ENCODE data around the gene CATSPERD. TPM values are rescaled to one million over a fixed set of nuclear protein-coding genes. Genes with fewer than 3 reads are reported as not detected.
A peak's percentile ranks its signal among the peaks of the same experiment; 100 is the strongest.

CATSPERD gene, protein sequence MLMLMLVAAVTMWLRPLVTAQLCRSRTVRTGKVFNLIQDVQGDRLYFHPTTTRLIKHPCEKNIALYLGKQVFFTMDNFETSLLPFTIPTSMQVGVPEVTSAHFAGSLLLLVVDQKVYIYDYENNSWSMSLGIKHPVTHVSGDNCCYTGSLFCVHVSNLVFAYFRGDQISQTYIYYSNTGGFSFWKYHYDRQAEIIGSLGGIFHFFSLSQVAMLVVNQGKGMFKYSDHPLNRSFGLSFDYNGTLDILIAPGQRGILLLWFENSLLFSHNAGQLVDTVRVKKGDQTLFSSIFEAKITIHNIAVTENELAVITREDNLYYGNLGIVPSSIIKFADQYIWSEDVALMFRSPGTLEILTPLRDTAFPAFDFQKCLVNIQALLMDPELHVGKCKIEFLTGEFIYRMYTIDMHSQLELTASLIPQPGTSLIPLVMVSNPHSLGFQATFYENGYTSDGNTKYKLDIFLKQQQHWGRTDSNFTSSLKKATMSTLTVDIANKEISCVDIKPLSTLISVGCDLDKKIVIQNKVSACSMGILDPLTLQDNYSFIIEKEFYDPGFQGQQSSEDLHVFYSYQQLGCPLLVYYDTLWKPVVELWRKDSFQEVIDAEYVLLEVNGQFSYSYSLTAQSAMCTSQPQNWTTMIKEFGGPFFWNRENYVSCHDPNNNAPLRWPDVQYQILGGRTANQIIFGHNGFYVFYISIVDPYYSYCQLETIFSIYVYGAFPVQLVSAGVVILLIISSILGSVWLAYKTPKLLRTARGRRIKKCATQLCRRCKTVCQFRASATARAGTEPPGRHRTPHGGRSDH
- 1 to 10 TPM in 1 of 2 donors, not detected in 1; 2.7 TPM for total RNA-seq
- polyA plus RNA-seq (ENCODE audit: insufficient read length in 6 of 6) = 1 to 10 TPM in 3 of 6 donors, under 1 TPM in 2, not detected in 1; 0.31 to 2.4 (median 1.1) TPM
- long read RNA-seq, donor 1, partial matches to known transcripts = 0 of 3 reads
- long read RNA-seq, donor 1, other reads (novel, unspliced or antisense) = 0 of 3 reads
- long read RNA-seq, donor 2 = 0 reads
- long read RNA-seq, donor 3 = 0 reads
- long read RNA-seq, donor 4 = 0 reads
- long read RNA-seq, donor 5, partial matches to known transcripts = 0 of 4 reads
- long read RNA-seq, donor 5, other reads (novel, unspliced or antisense) = 0 of 4 reads
- long read RNA-seq, donor 6 = 0 reads
- long read RNA-seq, donor 7, partial matches to known transcripts = 10 of 10 reads
- long read RNA-seq, donor 7, other reads (novel, unspliced or antisense) = 0 of 10 reads
- long read RNA-seq, donor 8, partial matches to known transcripts = 0 of 2 reads
- long read RNA-seq, donor 8, other reads (novel, unspliced or antisense) = 0 of 2 reads
- long read RNA-seq, donor 9 = 0 reads
- long read RNA-seq, donor 10, partial matches to known transcripts = 0 of 1 reads
- long read RNA-seq, donor 10, other reads (novel, unspliced or antisense) = 1 of 1 reads
- long read RNA-seq, donor 11 = 0 reads
- long read RNA-seq, donor 12, partial matches to known transcripts = 0 of 2 reads
- long read RNA-seq, donor 12, other reads (novel, unspliced or antisense) = 0 of 2 reads

DNA sequence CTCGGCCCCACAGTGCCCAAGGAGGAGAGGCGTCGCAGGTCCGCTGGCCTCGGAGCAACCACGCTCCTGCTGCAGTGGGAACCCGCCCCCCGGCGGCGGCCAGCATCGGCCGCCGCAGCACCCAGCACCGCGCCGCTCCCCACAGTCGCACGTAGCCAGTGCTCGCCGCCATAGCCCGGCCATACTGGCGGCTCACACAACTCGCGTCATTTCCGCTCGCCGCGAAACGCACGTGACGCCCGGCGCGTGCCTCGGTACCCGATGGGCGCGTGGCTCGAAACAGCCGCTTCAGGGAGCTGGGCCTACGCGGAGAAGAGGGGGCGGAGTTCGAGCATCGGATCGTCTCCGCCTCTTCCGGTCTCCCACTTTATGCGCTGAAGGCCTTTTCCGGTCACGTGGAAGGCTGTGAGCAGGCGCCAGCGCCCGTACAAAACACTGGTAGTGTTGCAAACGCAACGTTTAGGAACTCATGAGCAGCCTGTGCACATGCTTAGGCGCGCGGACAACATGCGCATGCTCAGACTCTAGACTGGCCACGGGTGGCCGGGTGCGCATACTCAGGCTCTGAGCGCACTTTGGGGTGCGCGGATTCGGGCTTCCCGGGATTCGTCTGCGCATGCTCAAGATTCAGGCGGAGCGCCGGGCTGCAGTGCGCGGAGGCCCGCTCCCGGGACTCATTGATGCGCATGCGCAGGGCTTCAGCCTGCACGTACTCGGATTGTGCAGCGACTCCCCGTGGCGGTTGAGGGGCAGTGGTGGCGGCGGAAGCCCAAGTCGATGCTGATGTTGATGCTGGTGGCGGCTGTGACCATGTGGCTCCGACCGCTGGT is at the start of gene CATSPERD, which contains the start of gene LONP1:
CATSPERD (plus strand) TSS at position 677 of the 830 bp plus-strand sequence; CDS start at position 778, 101 bp downstream.
LONP1 (minus strand) TSS at position 186 of the 830 bp plus-strand sequence; CDS start at position 172, 14 bp downstream.
- intact Hi-C loops (cut with DNase I) = no loop called here

DNA sequence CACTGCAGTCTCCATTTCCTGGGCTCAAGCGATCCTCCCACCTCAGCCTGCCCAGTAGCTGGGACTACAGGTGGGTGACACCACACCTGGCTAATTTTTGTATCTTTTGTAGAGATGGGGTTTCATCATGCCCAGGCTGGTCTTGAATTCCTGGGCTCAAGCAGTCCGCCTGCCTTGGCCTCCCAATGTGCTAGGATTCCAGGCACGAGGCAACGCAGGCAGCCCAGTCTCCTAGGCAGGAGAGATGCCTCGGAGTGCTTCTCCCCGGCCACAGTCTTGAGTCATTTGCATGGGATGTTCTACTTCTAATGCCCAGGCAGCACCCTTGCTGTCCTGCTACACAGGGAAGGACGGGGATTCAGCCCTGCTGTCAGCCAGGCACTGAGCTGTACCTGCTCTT is 48.8 kb upstream of the CATSPERD start:
- ATAC-seq = no peak
- Histone ChIP-seq H3K36me3 (peaks cover 0 to 57% of the 10 kb centered on the region in 2 donors), H3K27ac (no peak overlapping the region), H3K4me1 (no peaks in the 10 kb centered on the region), H3K27me3 (no peaks in the 10 kb centered on the region), H3K9me3 (no peaks in the 10 kb centered on the region), H3K4me3 (no peak overlapping the region)
- TF ChIP-seq, protein P1, sequence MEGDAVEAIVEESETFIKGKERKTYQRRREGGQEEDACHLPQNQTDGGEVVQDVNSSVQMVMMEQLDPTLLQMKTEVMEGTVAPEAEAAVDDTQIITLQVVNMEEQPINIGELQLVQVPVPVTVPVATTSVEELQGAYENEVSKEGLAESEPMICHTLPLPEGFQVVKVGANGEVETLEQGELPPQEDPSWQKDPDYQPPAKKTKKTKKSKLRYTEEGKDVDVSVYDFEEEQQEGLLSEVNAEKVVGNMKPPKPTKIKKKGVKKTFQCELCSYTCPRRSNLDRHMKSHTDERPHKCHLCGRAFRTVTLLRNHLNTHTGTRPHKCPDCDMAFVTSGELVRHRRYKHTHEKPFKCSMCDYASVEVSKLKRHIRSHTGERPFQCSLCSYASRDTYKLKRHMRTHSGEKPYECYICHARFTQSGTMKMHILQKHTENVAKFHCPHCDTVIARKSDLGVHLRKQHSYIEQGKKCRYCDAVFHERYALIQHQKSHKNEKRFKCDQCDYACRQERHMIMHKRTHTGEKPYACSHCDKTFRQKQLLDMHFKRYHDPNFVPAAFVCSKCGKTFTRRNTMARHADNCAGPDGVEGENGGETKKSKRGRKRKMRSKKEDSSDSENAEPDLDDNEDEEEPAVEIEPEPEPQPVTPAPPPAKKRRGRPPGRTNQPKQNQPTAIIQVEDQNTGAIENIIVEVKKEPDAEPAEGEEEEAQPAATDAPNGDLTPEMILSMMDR (IDR thresholded peaks at IDR 0.05) = no peak
- intact Hi-C loops (cut with DNase I) = no loop called here
- DNase-seq = peak in 1 of 4 donors; percentile 28

More for the DNA sequence above, at the start of gene CATSPERD, which contains the start of gene LONP1:
- peaks cover 0 to 9% of the 10 kb centered on the region in 2 donors for H3K36me3 ChIP-seq
- H3K4me3 ChIP-seq = peak within 1 kb of the TSS; percentile 85 to 96
- H3K27ac ChIP-seq = peak within 1 kb of the TSS; percentile 92 to 95
- no peaks in the 10 kb centered on the region for H3K27me3 ChIP-seq
- TF ChIP-seq, protein P1 (IDR thresholded peaks at IDR 0.05) = peak; percentile 85 to 88
- DNase-seq (peak; percentile 99 to 100 (median 100)), ATAC-seq (peak; percentile 97)
- H3K4me1 ChIP-seq = peaks cover 13 to 33% of the 10 kb centered on the region in 2 donors
- no peaks in the 10 kb centered on the region for H3K9me3 ChIP-seq

DNA sequence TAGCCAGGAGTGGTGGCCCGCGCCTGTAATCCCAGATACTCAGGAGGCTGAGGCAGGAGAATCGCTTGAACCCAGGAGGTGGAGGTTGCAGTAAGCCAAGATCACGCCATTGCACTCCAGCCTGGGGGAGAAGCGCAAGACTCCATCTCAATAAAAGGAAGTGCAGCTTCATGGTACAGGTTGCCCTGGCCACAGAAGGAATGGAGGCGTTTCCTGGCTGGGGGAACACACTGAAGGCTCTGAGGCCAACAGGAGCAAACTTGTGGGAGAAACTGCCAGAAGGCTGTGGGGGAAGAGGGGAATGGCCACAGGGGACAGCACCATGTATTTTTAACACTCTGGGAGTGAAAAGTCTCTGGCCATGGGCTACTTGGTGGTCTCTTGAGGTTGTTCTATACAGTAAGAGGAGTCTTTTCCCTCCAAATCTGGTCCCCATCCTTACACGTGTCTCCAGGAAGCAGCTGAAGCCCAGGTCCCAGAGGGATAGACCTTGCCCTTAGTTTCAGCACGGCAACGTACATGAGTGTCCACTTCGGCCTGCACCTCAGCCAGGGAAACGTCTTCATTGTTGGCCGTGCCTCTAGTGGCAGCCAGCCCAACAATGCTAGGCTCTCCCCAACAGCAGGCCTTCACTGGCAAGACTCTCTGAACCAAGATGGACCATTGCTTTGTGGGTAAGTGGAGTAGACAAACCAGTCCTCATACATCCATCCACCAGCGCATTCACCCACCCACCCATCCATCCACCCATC is 47.6 kb upstream of the CATSPERD start:
- H3K4me3 ChIP-seq = no peak overlapping the region
- no peaks in the 10 kb centered on the region for H3K9me3 ChIP-seq
- DNase-seq = peak in 1 of 4 donors; percentile 8
- no peaks in the 10 kb centered on the region for H3K4me1 ChIP-seq
- TF ChIP-seq, protein P1 (IDR thresholded peaks at IDR 0.05) = no peak
- ATAC-seq = no peak
- peaks cover 0 to 56% of the 10 kb centered on the region in 2 donors for H3K36me3 ChIP-seq
- no peaks in the 10 kb centered on the region for H3K27me3 ChIP-seq
- H3K27ac ChIP-seq = no peak overlapping the region
- intact Hi-C loops (cut with DNase I) = no loop called here

All from left lung (tissue), 14 donors.